Measurements from ENCODE around the gene CMKLR1. TPM values are rescaled to one million over a fixed set of nuclear protein-coding genes. Genes with fewer than 3 reads are reported as not detected.

The CMKLR1 gene
- total RNA-seq, 4 donors from 2014 or later, result 1.1 to 7.5 (median 3.7) TPM

- H3K4me3 ChIP-seq (ENCODE audit: low read depth, poor library complexity, severe bottlenecking), result no peak overlapping the region
- DNase-seq (ENCODE audit: low spot score in 2 of 2), result no peak
- intact Hi-C loops (cut with DNase I; ENCODE audit: low total_unique reads), result no loop called here
- 81 to 82% methylated on average over 12 of the region's 12 CpGs for WGBS, 2 donors
- TF ChIP-seq POLR2A (IDR thresholded peaks at IDR 0.05) (no peak), CTCF (IDR thresholded peaks at IDR 0.05) (no peak)
Observed at GRCh38 chr12:108356835-108357806, 18.0 kb upstream of the CMKLR1 start.

- WGBS, 2 donors, result 42 to 55% methylated on average over 2 of the region's 2 CpGs
- DNase-seq (ENCODE audit: low spot score in 2 of 2), result no peak
- intact Hi-C loops (cut with DNase I; ENCODE audit: low total_unique reads), result no loop called here
- H3K4me3 ChIP-seq (ENCODE audit: low read depth, poor library complexity, severe bottlenecking), result no peak overlapping the region
- TF ChIP-seq POLR2A (IDR thresholded peaks at IDR 0.05) (no peak), CTCF (IDR thresholded peaks at IDR 0.05) (no peak)
Observed at GRCh38 chr12:108355069-108355468, 16.0 kb upstream of the CMKLR1 start.

- intact Hi-C loops (cut with DNase I; ENCODE audit: low total_unique reads), result no loop called here
- TF ChIP-seq POLR2A (IDR thresholded peaks at IDR 0.05), result no peak
- no peak for TF ChIP-seq CTCF (IDR thresholded peaks at IDR 0.05)
- DNase-seq (ENCODE audit: low spot score in 2 of 2), result no peak
- H3K4me3 ChIP-seq (ENCODE audit: low read depth, poor library complexity, severe bottlenecking), result no peak overlapping the region
Observed at GRCh38 chr12:108352591-108352990, 13.5 kb upstream of the CMKLR1 start.

GRCh38 chr12:108350511-108350910 lies 11.4 kb upstream of the CMKLR1 start:
- no peak for TF ChIP-seq CTCF (IDR thresholded peaks at IDR 0.05)
- DNase-seq (ENCODE audit: low spot score in 2 of 2), result no peak
- 77 to 86% methylated on average over 3 of the region's 3 CpGs for WGBS, 2 donors

GRCh38 chr12:108349278-108349688 lies 10.2 kb upstream of the CMKLR1 start:
- no peak overlapping the region for H3K4me3 ChIP-seq (ENCODE audit: low read depth, poor library complexity, severe bottlenecking)
- no peak for DNase-seq (ENCODE audit: low spot score in 2 of 2)
- intact Hi-C loops (cut with DNase I; ENCODE audit: low total_unique reads), result no loop called here
- WGBS, 2 donors, result 42 to 45% methylated on average over 8 of the region's 8 CpGs
- TF ChIP-seq POLR2A (IDR thresholded peaks at IDR 0.05) (no peak), CTCF (IDR thresholded peaks at IDR 0.05) (no peak)

More at GRCh38 chr12:108350511-108350910, 11.4 kb upstream of the CMKLR1 start:
- intact Hi-C loops (cut with DNase I; ENCODE audit: low total_unique reads), result no loop called here
- no peak overlapping the region for H3K4me3 ChIP-seq (ENCODE audit: low read depth, poor library complexity, severe bottlenecking)

Measured in lower leg skin (tissue), 4 donors.